ENCODE data around the gene CBX5.

- TF ChIP-seq CTCF (optimal IDR thresholded peaks at IDR 0.05 in 1 of 3, IDR thresholded peaks at IDR 0.05 in 1 of 3, conservative IDR thresholded peaks at IDR 0.05 in 1 of 3; ENCODE audit: extremely low read depth in 1 of 3, insufficient read depth in 2 of 3, low read length in 3 of 3) (no peak), EZH2 (IDR thresholded peaks at IDR 0.05; ENCODE audit: low read length) (no peak)
Measured at GRCh38 chr12:54270345-54270744, 9.6 kb downstream of the CBX5 start.

Data from keratinocyte (primary cell).